GM12864 (cell line): ENCODE measurements around the gene CLDN14.
A peak's percentile ranks its signal among the peaks of the same experiment; 100 is the strongest.

ENCODE experiments used
- DNase-seq: peaks from one replicate; pipeline ENCODE4 v3.0.0-alpha.2; 2011; ENCODE audit warnings: low read depth
- H3K4me3 ChIP-seq: 2 replicates; pipeline ENCODE4 v1.5.1; 2011; ENCODE audit warnings: mild to moderate bottlenecking, low read depth, low read length, control low read depth
- CTCF ChIP-seq: IDR thresholded peaks from 2 replicates; pipeline ENCODE4 v1.5.1; 2011; ENCODE audit warnings: low read depth, mild to moderate bottlenecking, moderate library complexity, low read length, control low read depth, inconsistent platforms; ENCODE audit errors: missing control alignments

The CLDN14 gene

GRCh38 chr21:36423771-36424433, 56.0 kb downstream of the CLDN14 start:
- no peak overlapping the region for H3K4me3 ChIP-seq
- no peak for DNase-seq
- no peak for TF ChIP-seq CTCF

GRCh38 chr21:36422279-36423098, 57.4 kb downstream of the CLDN14 start:
- peak; percentile 13 for DNase-seq
- TF ChIP-seq CTCF, result peak; percentile 90
- H3K4me3 ChIP-seq, result no peak overlapping the region

- no peak overlapping the region for H3K4me3 ChIP-seq
- TF ChIP-seq CTCF, result no peak
- no peak for DNase-seq
These were observed 59.2 kb downstream of the CLDN14 start for GRCh38 chr21:36420571-36421339.

GRCh38 chr21:36419996-36420395, 59.9 kb downstream of the CLDN14 start:
- peak; percentile 83 for TF ChIP-seq CTCF
- H3K4me3 ChIP-seq, result no peak overlapping the region
- DNase-seq, result peak; percentile 55

- TF ChIP-seq CTCF, result no peak
- no peak overlapping the region for H3K4me3 ChIP-seq
- no peak for DNase-seq
These were observed 60.7 kb downstream of the CLDN14 start for GRCh38 chr21:36419241-36419640.

GRCh38 chr21:36415375-36415774, 64.5 kb downstream of the CLDN14 start:
- no peak for DNase-seq
- no peak overlapping the region for H3K4me3 ChIP-seq
- TF ChIP-seq CTCF, result no peak
